Measurements from ENCODE around the gene PRXL2B.

DNA sequence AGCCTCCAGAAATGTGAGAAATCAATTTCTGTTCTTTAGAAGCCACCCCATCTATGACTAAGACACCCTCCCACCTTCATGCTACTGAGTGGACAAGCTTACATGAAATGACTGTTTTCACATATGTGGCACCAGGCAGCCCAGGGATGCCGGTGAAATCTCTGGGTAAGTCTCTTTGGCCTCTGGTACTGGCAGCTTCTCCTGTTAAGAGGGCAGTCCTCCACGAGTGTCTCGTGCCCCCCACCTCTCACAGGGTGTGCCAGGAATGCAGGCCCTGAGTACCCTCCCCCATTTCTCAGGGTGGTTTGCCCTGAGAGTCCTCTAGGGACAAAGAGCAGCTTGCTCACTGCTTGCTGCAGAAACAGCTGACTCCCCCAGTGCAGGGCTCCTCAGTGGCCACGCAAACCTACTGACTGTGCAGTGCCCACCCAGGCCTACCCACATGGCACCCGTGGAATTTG lies 3.2 kb upstream of the PRXL2B start:
- TF ChIP-seq, protein P1, sequence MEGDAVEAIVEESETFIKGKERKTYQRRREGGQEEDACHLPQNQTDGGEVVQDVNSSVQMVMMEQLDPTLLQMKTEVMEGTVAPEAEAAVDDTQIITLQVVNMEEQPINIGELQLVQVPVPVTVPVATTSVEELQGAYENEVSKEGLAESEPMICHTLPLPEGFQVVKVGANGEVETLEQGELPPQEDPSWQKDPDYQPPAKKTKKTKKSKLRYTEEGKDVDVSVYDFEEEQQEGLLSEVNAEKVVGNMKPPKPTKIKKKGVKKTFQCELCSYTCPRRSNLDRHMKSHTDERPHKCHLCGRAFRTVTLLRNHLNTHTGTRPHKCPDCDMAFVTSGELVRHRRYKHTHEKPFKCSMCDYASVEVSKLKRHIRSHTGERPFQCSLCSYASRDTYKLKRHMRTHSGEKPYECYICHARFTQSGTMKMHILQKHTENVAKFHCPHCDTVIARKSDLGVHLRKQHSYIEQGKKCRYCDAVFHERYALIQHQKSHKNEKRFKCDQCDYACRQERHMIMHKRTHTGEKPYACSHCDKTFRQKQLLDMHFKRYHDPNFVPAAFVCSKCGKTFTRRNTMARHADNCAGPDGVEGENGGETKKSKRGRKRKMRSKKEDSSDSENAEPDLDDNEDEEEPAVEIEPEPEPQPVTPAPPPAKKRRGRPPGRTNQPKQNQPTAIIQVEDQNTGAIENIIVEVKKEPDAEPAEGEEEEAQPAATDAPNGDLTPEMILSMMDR (IDR thresholded peaks at IDR 0.05), result no peak
- TF ChIP-seq POLR2A (IDR thresholded peaks at IDR 0.05) (no peak), EP300 (IDR thresholded peaks at IDR 0.05; ENCODE audit: low read depth) (no peak), POLR2AphosphoS5 (IDR thresholded peaks at IDR 0.05) (no peak)

Measured in transverse colon (tissue), 4 donors.